ENCODE measurements around the gene SLC24A1. TPM values are rescaled to one million over a fixed set of nuclear protein-coding genes. Genes with fewer than 3 reads are reported as not detected.

Gene SLC24A1
- total and polyA plus RNA-seq, 2 of the 13 experiments (the other 11 are each of a cell fraction or from before 2014, with no cell fraction given) = 5.9 to 8.3 TPM

- TF ChIP-seq ZNF598 (CRISPR knock-in tag; IDR thresholded peaks at IDR 0.05; ENCODE audit: borderline replicate concordance) = no peak
- TF ChIP-seq AFF4 (CRISPR knock-in tag; IDR thresholded peaks at IDR 0.05) = no peak
- no peak for TF ChIP-seq ZNF720 (CRISPR knock-in tag; IDR thresholded peaks at IDR 0.05)
- no peak for TF ChIP-seq ZNF768 (CRISPR knock-in tag; IDR thresholded peaks at IDR 0.05)
- no peak for TF ChIP-seq ZNF10 (CRISPR knock-in tag; IDR thresholded peaks at IDR 0.05; ENCODE audit: borderline replicate concordance, low read depth)
- no peak for TF ChIP-seq HOMEZ (CRISPR knock-in tag; IDR thresholded peaks at IDR 0.05; ENCODE audit: low read depth)
- TF ChIP-seq KDM3A (CRISPR knock-in tag; IDR thresholded peaks at IDR 0.05; ENCODE audit: low read depth) = no peak
- no peak for TF ChIP-seq ZNF629 (CRISPR knock-in tag; conservative IDR thresholded peaks at IDR 0.05)
- no peak for TF ChIP-seq ETS1 (CRISPR knock-in tag; IDR thresholded peaks at IDR 0.05)
- TF ChIP-seq SNRNP70 (IDR thresholded peaks at IDR 0.05; ENCODE audit: low read depth, low read length) = no peak
- no peak for TF ChIP-seq EHMT2 (IDR thresholded peaks at IDR 0.05; ENCODE audit: borderline replicate concordance, low read depth, low read length)
- no peak for TF ChIP-seq MNT (IDR thresholded peaks at IDR 0.05)
- no peak for TF ChIP-seq TP53 (CRISPR knock-in tag; conservative IDR thresholded peaks at IDR 0.05)
- no peak for TF ChIP-seq ZNF121 (CRISPR knock-in tag; IDR thresholded peaks at IDR 0.05)
- TF ChIP-seq ZNF367 (CRISPR knock-in tag; IDR thresholded peaks at IDR 0.05; ENCODE audit: borderline replicate concordance) = no peak
- no peak overlapping the region for H3K4me2 ChIP-seq (ENCODE audit: low read depth, low read length)
- ATAC-seq (no peak), DNase-seq (ENCODE audit: low spot score) (no peak), FAIRE-seq (no peak)
- no TSS peak for BruUV-seq (replicated peaks)
- no peaks in the 10 kb centered on the region for H3K9me3 ChIP-seq (ENCODE audit: low read length)
- ChIA-PET POLR2A (no interaction called here), CTCF (ENCODE audit: low intra/inter-chr PET ratio, low total read pairs) (no interaction called here)
- no peak overlapping the region for H3K9ac ChIP-seq (ENCODE audit: insufficient read depth, low read depth, low read length)
- 97% methylated on average over 4 of the region's 4 CpGs for WGBS (ENCODE audit: low lambda C conversion rate)
- in situ Hi-C loops (cut with HindIII; ENCODE audit: extremely low pct_ligation_motif_present, low pct_unique_long_range_greater_than_20kb) (no loop called here), intact Hi-C loops (cut with micrococcal nuclease; ENCODE audit: unreplicated experiment) (no loop called here)
- H3K27ac ChIP-seq (ENCODE audit: extremely low read length, insufficient read depth, low read length) = no peak overlapping the region
- H3K79me2 ChIP-seq (ENCODE audit: insufficient read depth, low read length) = no peaks in the 10 kb centered on the region
- H4K20me1 ChIP-seq (ENCODE audit: insufficient read depth, low read length) = no peaks in the 10 kb centered on the region
- H3K4me3 ChIP-seq (replicated peaks in 1 of 3; ENCODE audit: insufficient read depth in 1 of 3, low read depth in 2 of 3, low read length in 3 of 3) = no peak overlapping the region
- no peaks in the 10 kb centered on the region; a peak in 1 of 5 replicates for H3K27me3 ChIP-seq (ENCODE audit: control insufficient read depth in 1 of 2, insufficient read depth in 2 of 2, low read length in 2 of 2)
- peaks cover 3 to 22% of the 10 kb centered on the region in 2 experiments; a peak in 3 of 5 replicates for H3K36me3 ChIP-seq (replicated peaks in 1 of 2; ENCODE audit: control insufficient read depth in 1 of 2, insufficient read depth in 2 of 2, low read length in 2 of 2)
- no peak overlapping the region for H2AFZ ChIP-seq (ENCODE audit: low read length)
- H3K4me1 ChIP-seq (ENCODE audit: insufficient read depth, low read length) = no peaks in the 10 kb centered on the region
These were observed 37.8 kb downstream of the SLC24A1 start for GRCh38 chr15:65659502-65660052.
